SK-N-SH (cell line): ENCODE data around the gene HOXA5.

Experiments used
- SIN3A ChIP-seq: IDR thresholded peaks from 2 replicates; pipeline ENCODE4 v1.6.1; 2012; ENCODE audit warnings: low read depth, mild to moderate bottlenecking, low read length, moderate library complexity, borderline replicate concordance
- TF ChIP-seq, protein P1 (sequence below): fragments of 200-600 bp; sonication (generic); IDR thresholded peaks from 2 replicates; pipeline ENCODE4 v1.6.1; 2017; ENCODE audit warnings: antibody characterized with exemption, mild to moderate bottlenecking, moderate library complexity

DNA sequence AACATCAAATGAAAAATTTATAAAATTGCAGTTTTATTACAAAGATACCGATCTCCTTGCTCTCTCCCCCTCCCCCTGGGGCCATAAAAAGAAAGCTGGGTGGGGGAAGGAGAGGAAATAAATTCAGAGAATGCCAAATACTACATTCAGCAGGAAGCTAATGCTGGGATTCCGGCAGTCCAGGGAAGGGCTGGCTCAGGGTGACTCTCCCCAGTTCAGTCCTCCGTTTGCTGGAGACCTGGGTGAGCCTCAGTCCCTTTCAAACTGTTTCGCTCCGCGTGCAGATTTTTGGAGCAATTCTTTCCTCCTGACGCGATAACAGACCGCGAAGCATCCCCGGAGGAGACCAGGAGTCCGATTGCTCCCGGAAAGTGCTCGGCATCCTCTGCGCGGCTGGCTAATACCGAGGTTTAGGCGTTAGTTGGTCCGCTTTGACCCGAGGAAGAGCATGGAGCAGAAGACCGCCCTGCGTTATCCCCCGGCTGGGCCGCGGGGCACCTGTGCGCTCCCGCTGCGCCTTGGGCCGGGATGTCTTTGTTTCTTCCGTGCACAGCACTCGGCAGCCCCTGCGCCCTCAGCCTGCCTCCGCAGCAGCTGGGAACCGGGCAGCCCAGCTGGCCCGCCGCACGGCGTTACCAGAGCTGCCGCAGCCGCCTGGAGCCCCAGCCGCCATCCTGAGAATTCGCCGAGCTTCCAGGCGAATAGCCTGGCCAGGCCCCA is 37.1 kb downstream of the HOXA5 start:
- no peak for TF ChIP-seq SIN3A
- TF ChIP-seq, protein P1, sequence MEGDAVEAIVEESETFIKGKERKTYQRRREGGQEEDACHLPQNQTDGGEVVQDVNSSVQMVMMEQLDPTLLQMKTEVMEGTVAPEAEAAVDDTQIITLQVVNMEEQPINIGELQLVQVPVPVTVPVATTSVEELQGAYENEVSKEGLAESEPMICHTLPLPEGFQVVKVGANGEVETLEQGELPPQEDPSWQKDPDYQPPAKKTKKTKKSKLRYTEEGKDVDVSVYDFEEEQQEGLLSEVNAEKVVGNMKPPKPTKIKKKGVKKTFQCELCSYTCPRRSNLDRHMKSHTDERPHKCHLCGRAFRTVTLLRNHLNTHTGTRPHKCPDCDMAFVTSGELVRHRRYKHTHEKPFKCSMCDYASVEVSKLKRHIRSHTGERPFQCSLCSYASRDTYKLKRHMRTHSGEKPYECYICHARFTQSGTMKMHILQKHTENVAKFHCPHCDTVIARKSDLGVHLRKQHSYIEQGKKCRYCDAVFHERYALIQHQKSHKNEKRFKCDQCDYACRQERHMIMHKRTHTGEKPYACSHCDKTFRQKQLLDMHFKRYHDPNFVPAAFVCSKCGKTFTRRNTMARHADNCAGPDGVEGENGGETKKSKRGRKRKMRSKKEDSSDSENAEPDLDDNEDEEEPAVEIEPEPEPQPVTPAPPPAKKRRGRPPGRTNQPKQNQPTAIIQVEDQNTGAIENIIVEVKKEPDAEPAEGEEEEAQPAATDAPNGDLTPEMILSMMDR: no peak
